NCI-H1092 (cell line): ENCODE results near the gene SERPINA3.
"Not testable (repeated sequence)": the region's sequence is repeated elsewhere in the genome, so short reads cannot be mapped to it uniquely, and the experiment has no call there.

Source experiments
- DNase-seq: peaks from one replicate; lab custom pipeline; 2025; lab: John Stamatoyannopoulos, UW

The SERPINA3 gene

GRCh38 chr14:94633121-94633520, 20.9 kb downstream of the SERPINA3 start:
- DNase-seq = no peak

- DNase-seq = no peak
These were observed 23.0 kb downstream of the SERPINA3 start for GRCh38 chr14:94635154-94635553.

GRCh38 chr14:94636744-94637412, 24.7 kb downstream of the SERPINA3 start:
- no peak for DNase-seq

- DNase-seq = not testable (repeated sequence)
These were observed 25.6 kb downstream of the SERPINA3 start for GRCh38 chr14:94637814-94638213.

- DNase-seq = no peak
These were observed 26.1 kb downstream of the SERPINA3 start for GRCh38 chr14:94638339-94638738.

GRCh38 chr14:94638961-94639817, 27.0 kb downstream of the SERPINA3 start:
- no peak for DNase-seq

- no peak for DNase-seq
These were observed 28.8 kb downstream of the SERPINA3 start for GRCh38 chr14:94640721-94641631.

GRCh38 chr14:94641632-94641955, 29.4 kb downstream of the SERPINA3 start:
- DNase-seq = no peak

GRCh38 chr14:94643316-94644101, 31.3 kb downstream of the SERPINA3 start:
- no peak for DNase-seq

- DNase-seq = no peak
These were observed 31.9 kb downstream of the SERPINA3 start for GRCh38 chr14:94644102-94644535.

- no peak for DNase-seq
These were observed 33.9 kb downstream of the SERPINA3 start for GRCh38 chr14:94646066-94646465.

GRCh38 chr14:94646481-94646880, 34.3 kb downstream of the SERPINA3 start:
- no peak for DNase-seq

GRCh38 chr14:94648801-94649200, 36.6 kb downstream of the SERPINA3 start:
- no peak for DNase-seq

- DNase-seq = no peak
These were observed 37.6 kb downstream of the SERPINA3 start for GRCh38 chr14:94649543-94650443.

GRCh38 chr14:94650444-94650775, 38.2 kb downstream of the SERPINA3 start:
- DNase-seq = no peak

GRCh38 chr14:94650806-94651805, 38.9 kb downstream of the SERPINA3 start:
- DNase-seq = no peak

GRCh38 chr14:94653321-94653720, 41.1 kb downstream of the SERPINA3 start:
- no peak for DNase-seq

GRCh38 chr14:94654071-94654861, 42.1 kb downstream of the SERPINA3 start:
- no peak for DNase-seq
